HCT116 (cell line): ENCODE measurements around the gene DBX1. TPM values are rescaled to one million over a fixed set of nuclear protein-coding genes. Genes with fewer than 3 reads are reported as not detected.

Experiments
- ATAC-seq: fragments of 200-7000 bp; cut with Tn5 transposase; 2 replicates; pipeline ENCODE4 v1.9.1; 2020; ENCODE audit warnings: mild to moderate bottlenecking, moderate library complexity
- BruUV-seq: library from RNA; stranded (reverse); fragments of 400-500 nt; replicated peaks from 2 replicates; lab custom pipeline; 2021; lab: Mats Ljungman, UMichigan
- CTCF ChIA-PET: fragments of 300-600 bp; sonication (Branson Sonifier 250); formaldehyde crosslinking; loops from one replicate; lab custom pipeline; 2021; ENCODE audit warnings: antibody characterized with exemption; lab: Charles Lee
- POLR2A ChIA-PET: fragments of 300-600, 350-600 bp; sonication (Branson Sonifier 250); formaldehyde crosslinking; loops from one replicate; lab custom pipeline; 2021; ENCODE audit warnings: antibody characterized with exemption; lab: Charles Lee
- RAD21 ChIA-PET, 2 experiments: fragments of 300-600 bp; sonication (Branson Sonifier 250); formaldehyde crosslinking; loops; one replicate each; lab custom pipeline; 2023; ENCODE audit warnings: low total read pairs in 2 of 2; ENCODE audit not compliant: uncharacterized antibody in 2 of 2, unreplicated experiment in 2 of 2, low non-redundant PET in 1 of 2; lab: Charles Lee
- DNase-seq: peaks from one replicate; pipeline ENCODE4 v3.0.0-alpha.2; 2010; ENCODE audit warnings: low read depth, low spot score
- H2AFZ ChIP-seq: fragments of 200-600 bp; shearing (Covaris generic), sonication (generic); 2 replicates; pipeline ENCODE4 v1.6.1; 2017; ENCODE audit warnings: low read depth, mixed run types, mixed read lengths, antibody characterized with exemption, low read length; ENCODE audit not compliant: poor library complexity, severe bottlenecking
- H3K27ac ChIP-seq: 2 replicates; pipeline ENCODE4 v1.5.1; 2012; ENCODE audit warnings: low read depth, low read length
- H3K27me3 ChIP-seq: fragments of 200-600 bp; sonication (generic); 2 replicates; pipeline ENCODE4 v1.6.1; 2016; ENCODE audit warnings: mixed run types, low read length, mixed read lengths; ENCODE audit not compliant: insufficient read depth
- H3K36me3 ChIP-seq, 2 experiments: fragments of 200-500 bp in 1 of 2; fragments of 200-600 bp in 1 of 2; sonication (Bioruptor generic) in 1 of 2; sonication (generic) in 1 of 2; 2 replicates each; pipeline versions ENCODE4 v1.5.1 to v1.6.1; 2014 to 2016; ENCODE audit warnings: low read length in 2 of 2, inconsistent platforms in 1 of 2, mixed read lengths in 1 of 2, mixed run types in 1 of 2; ENCODE audit not compliant: insufficient read depth in 2 of 2, control insufficient read depth in 1 of 2
- H3K4me1 ChIP-seq, 2 experiments: fragments of 200-600 bp in 1 of 2; sonication (generic) in 1 of 2; 2 replicates each; pipeline versions ENCODE4 v1.5.1 to v1.6.1; 2012 to 2017; ENCODE audit warnings: low read length in 2 of 2, inconsistent platforms in 1 of 2, mild to moderate bottlenecking in 1 of 2, mixed read lengths in 1 of 2, mixed run types in 1 of 2, moderate library complexity in 1 of 2; ENCODE audit not compliant: insufficient read depth in 2 of 2, control insufficient read depth in 1 of 2
- H3K4me2 ChIP-seq: fragments of 200-600 bp; sonication (generic); 2 replicates; pipeline ENCODE4 v1.6.1; 2017; ENCODE audit warnings: mixed run types, low read length, mixed read lengths
- H3K4me3 ChIP-seq, 2 experiments: fragments of 200-600 bp in 1 of 2; sonication (generic) in 1 of 2; replicated peaks in 1 of 2; 2 replicates each; pipeline ENCODE4 v1.5.1; 2011 to 2016; ENCODE audit warnings: low read length in 2 of 2, control low read depth in 1 of 2, low read depth in 1 of 2, mild to moderate bottlenecking in 1 of 2, mixed read lengths in 1 of 2, mixed run types in 1 of 2
- H3K79me2 ChIP-seq: fragments of 200-600 bp; sonication (generic); 2 replicates; pipeline ENCODE4 v1.6.1; 2017; ENCODE audit warnings: mild to moderate bottlenecking, mixed run types, low read length, moderate library complexity, mixed read lengths; ENCODE audit not compliant: insufficient read depth
- H3K9ac ChIP-seq: fragments of 200-600 bp; sonication (generic); 2 replicates; pipeline ENCODE4 v1.6.1; 2016; ENCODE audit warnings: low read length, mixed read lengths
- H3K9me2 ChIP-seq: fragments of 200-600 bp; sonication (generic), shearing (Covaris generic); 2 replicates; pipeline ENCODE4 v1.6.1; 2017; ENCODE audit warnings: mixed run types, mild to moderate bottlenecking, moderate library complexity; ENCODE audit not compliant: insufficient read depth
- H3K9me3 ChIP-seq, 2 experiments: fragments of 200-500 bp in 1 of 2; fragments of 200-600 bp in 1 of 2; sonication (Bioruptor generic) in 1 of 2; sonication (generic) in 1 of 2; 2 replicates each; pipeline ENCODE4 v1.6.1; 2014 to 2017; ENCODE audit warnings: low read length in 2 of 2, mixed read lengths in 2 of 2, inconsistent platforms in 1 of 2, low read depth in 1 of 2, mild to moderate bottlenecking in 1 of 2, mixed run types in 1 of 2, moderate library complexity in 1 of 2; ENCODE audit not compliant: control insufficient read depth in 1 of 2, insufficient read depth in 1 of 2
- H4K20me1 ChIP-seq: fragments of 200-600 bp; sonication (generic), shearing (Covaris generic); 2 replicates; pipeline ENCODE4 v1.6.1; 2017; ENCODE audit warnings: mixed run types, mild to moderate bottlenecking, moderate library complexity; ENCODE audit not compliant: insufficient read depth
- CBX3 ChIP-seq: IDR thresholded peaks from 2 replicates; pipeline ENCODE4 v1.6.1; 2012; ENCODE audit warnings: low read depth
- CEBPB ChIP-seq: IDR thresholded peaks from 2 replicates; pipeline ENCODE4 v1.6.1; 2012; ENCODE audit warnings: low read depth
- EGR1 ChIP-seq: IDR thresholded peaks from 2 replicates; pipeline ENCODE4 v1.6.1; 2012; ENCODE audit warnings: low read depth
- EZH2 ChIP-seq: fragments of 200-600 bp; sonication (generic); IDR thresholded peaks from 2 replicates; pipeline ENCODE4 v1.6.1; 2017; ENCODE audit warnings: antibody characterized with exemption, mixed run types
- EZH2phosphoT487 ChIP-seq: fragments of 200-600 bp; IDR thresholded peaks from 2 replicates; pipeline ENCODE4 v1.6.1; 2018; ENCODE audit warnings: antibody characterized with exemption, borderline replicate concordance
- FOSL1 ChIP-seq: IDR thresholded peaks from 2 replicates; pipeline ENCODE4 v1.6.1; 2012; ENCODE audit warnings: low read depth
- JUND ChIP-seq: IDR thresholded peaks from 2 replicates; pipeline ENCODE4 v1.6.1; 2012
- POLR2A ChIP-seq: IDR thresholded peaks from 2 replicates; pipeline ENCODE4 v1.7.0; 2011; ENCODE audit warnings: borderline replicate concordance; ENCODE audit not compliant: insufficient read depth, insufficient read length; ENCODE audit errors: extremely low read depth
- RAD21 ChIP-seq: IDR thresholded peaks from 2 replicates; pipeline ENCODE4 v1.6.1; 2012; ENCODE audit warnings: low read depth, mild to moderate bottlenecking
- SP1 ChIP-seq: IDR thresholded peaks from 2 replicates; pipeline ENCODE4 v1.6.1; 2012; ENCODE audit warnings: low read depth
- SRF ChIP-seq: IDR thresholded peaks from 2 replicates; pipeline ENCODE4 v1.6.1; 2012; ENCODE audit warnings: low read depth
- TCF7L2 ChIP-seq: IDR thresholded peaks from 2 replicates; pipeline ENCODE4 v1.7.0; 2011; ENCODE audit warnings: borderline replicate concordance, inconsistent platforms; ENCODE audit not compliant: insufficient read depth, insufficient read length; ENCODE audit errors: extremely low read depth
- YY1 ChIP-seq: IDR thresholded peaks from 2 replicates; pipeline ENCODE4 v1.6.1; 2011; ENCODE audit warnings: low read length, low read depth, moderate library complexity, mild to moderate bottlenecking; ENCODE audit not compliant: insufficient replicate concordance; ENCODE audit errors: extremely low read depth
- ZFX ChIP-seq: fragments of 450-650 bp; IDR thresholded peaks from 2 replicates; pipeline ENCODE4 v1.6.1; 2017
- intact Hi-C: fragments of 100-400 bp; cut with micrococcal nuclease; formaldehyde crosslinking; loops from 2 replicates; pipeline ENCODE4 v1.10.0; 2022
- total RNA-seq: library from RNA; stranded (reverse); gene quantifications from one replicate; pipeline ENCODE4 v1.2.1, GENCODE V29; 2021; ENCODE audit not compliant: unreplicated experiment
- TF ChIP-seq, protein P1 (sequence below): IDR thresholded peaks from 2 replicates; pipeline ENCODE4 v1.6.1; 2012; ENCODE audit warnings: low read depth
- TF ChIP-seq, protein P2 (sequence below), 3 experiments: fragments of 200-600 bp in 1 of 3; sonication (generic) in 1 of 3; IDR thresholded peaks in 2 of 3; conservative IDR thresholded peaks in 1 of 3; 2 replicates each; pipeline ENCODE4 v1.5.1; 2012 to 2017; ENCODE audit warnings: low read depth in 2 of 3, low read length in 2 of 3, antibody characterized with exemption in 1 of 3, borderline replicate concordance in 1 of 3, control low read depth in 1 of 3, mild to moderate bottlenecking in 1 of 3, mixed read lengths in 1 of 3, mixed run types in 1 of 3, moderate library complexity in 1 of 3; ENCODE audit not compliant: insufficient read depth in 1 of 3
- TF ChIP-seq, protein P3 (sequence below): IDR thresholded peaks from 2 replicates; pipeline ENCODE4 v1.6.1; 2012
- TF ChIP-seq, protein P4 (sequence below): IDR thresholded peaks from 2 replicates; pipeline ENCODE4 v1.6.1; 2012

Gene DBX1
- total RNA-seq, 1 experiment from 2014 or later, result not detected

DNA sequence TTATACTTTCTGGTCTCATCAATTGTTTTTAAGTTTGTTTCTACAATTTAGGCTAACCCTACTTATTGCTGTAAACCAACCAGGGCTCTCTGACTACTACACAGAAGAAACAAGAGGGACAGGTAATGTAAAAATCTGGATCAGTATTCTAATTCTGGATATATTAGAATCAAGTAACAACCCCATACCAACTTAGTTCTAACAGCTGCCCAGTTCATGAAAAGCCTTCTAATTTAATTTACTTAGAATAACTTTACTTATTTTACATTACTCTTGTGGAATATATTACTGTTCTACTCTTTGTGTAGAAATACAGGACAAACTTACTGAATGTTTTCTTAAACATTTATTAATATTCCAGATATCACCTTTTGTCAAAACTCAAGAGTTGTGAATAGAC, 45.5 kb upstream of the DBX1 start:
- no peaks in the 10 kb centered on the region for H3K79me2 ChIP-seq
- H3K9ac ChIP-seq, result no peak overlapping the region
- POLR2A ChIA-PET, result no interaction called here
- H3K27ac ChIP-seq, result no peak overlapping the region
- no peak for TF ChIP-seq ZFX
- TF ChIP-seq, protein P1, sequence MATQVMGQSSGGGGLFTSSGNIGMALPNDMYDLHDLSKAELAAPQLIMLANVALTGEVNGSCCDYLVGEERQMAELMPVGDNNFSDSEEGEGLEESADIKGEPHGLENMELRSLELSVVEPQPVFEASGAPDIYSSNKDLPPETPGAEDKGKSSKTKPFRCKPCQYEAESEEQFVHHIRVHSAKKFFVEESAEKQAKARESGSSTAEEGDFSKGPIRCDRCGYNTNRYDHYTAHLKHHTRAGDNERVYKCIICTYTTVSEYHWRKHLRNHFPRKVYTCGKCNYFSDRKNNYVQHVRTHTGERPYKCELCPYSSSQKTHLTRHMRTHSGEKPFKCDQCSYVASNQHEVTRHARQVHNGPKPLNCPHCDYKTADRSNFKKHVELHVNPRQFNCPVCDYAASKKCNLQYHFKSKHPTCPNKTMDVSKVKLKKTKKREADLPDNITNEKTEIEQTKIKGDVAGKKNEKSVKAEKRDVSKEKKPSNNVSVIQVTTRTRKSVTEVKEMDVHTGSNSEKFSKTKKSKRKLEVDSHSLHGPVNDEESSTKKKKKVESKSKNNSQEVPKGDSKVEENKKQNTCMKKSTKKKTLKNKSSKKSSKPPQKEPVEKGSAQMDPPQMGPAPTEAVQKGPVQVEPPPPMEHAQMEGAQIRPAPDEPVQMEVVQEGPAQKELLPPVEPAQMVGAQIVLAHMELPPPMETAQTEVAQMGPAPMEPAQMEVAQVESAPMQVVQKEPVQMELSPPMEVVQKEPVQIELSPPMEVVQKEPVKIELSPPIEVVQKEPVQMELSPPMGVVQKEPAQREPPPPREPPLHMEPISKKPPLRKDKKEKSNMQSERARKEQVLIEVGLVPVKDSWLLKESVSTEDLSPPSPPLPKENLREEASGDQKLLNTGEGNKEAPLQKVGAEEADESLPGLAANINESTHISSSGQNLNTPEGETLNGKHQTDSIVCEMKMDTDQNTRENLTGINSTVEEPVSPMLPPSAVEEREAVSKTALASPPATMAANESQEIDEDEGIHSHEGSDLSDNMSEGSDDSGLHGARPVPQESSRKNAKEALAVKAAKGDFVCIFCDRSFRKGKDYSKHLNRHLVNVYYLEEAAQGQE, result no peak
- TF ChIP-seq EGR1, result no peak
- no peak for TF ChIP-seq EZH2phosphoT487
- TF ChIP-seq, protein P2, sequence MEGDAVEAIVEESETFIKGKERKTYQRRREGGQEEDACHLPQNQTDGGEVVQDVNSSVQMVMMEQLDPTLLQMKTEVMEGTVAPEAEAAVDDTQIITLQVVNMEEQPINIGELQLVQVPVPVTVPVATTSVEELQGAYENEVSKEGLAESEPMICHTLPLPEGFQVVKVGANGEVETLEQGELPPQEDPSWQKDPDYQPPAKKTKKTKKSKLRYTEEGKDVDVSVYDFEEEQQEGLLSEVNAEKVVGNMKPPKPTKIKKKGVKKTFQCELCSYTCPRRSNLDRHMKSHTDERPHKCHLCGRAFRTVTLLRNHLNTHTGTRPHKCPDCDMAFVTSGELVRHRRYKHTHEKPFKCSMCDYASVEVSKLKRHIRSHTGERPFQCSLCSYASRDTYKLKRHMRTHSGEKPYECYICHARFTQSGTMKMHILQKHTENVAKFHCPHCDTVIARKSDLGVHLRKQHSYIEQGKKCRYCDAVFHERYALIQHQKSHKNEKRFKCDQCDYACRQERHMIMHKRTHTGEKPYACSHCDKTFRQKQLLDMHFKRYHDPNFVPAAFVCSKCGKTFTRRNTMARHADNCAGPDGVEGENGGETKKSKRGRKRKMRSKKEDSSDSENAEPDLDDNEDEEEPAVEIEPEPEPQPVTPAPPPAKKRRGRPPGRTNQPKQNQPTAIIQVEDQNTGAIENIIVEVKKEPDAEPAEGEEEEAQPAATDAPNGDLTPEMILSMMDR (IDR thresholded peaks at IDR 0.05 in 2 of 3, conservative IDR thresholded peaks at IDR 0.05 in 1 of 3; ENCODE audit: borderline replicate concordance in 1 of 3, insufficient read depth in 1 of 3, low read depth in 2 of 3, low read length in 2 of 3), result no peak
- TF ChIP-seq SP1, result no peak
- TF ChIP-seq, protein P3, sequence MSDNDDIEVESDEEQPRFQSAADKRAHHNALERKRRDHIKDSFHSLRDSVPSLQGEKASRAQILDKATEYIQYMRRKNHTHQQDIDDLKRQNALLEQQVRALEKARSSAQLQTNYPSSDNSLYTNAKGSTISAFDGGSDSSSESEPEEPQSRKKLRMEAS, result no peak
- TF ChIP-seq YY1, result no peak
- no peak for TF ChIP-seq EZH2
- no peak for TF ChIP-seq RAD21
- TF ChIP-seq, protein P4, sequence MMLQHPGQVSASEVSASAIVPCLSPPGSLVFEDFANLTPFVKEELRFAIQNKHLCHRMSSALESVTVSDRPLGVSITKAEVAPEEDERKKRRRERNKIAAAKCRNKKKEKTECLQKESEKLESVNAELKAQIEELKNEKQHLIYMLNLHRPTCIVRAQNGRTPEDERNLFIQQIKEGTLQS, result no peak
- TF ChIP-seq SRF, result no peak
- no peak for TF ChIP-seq TCF7L2
- no peak for TF ChIP-seq CEBPB
- TF ChIP-seq JUND, result no peak
- no peak for TF ChIP-seq FOSL1
- no peak for TF ChIP-seq POLR2A
- no peak for TF ChIP-seq CBX3
- no TSS peak for BruUV-seq
- H3K9me3 ChIP-seq, result no peaks in the 10 kb centered on the region
- ATAC-seq (no peak), DNase-seq (no peak)
- intact Hi-C loops, result no loop called here
- peaks cover 20% of the 10 kb centered on the region for H3K27me3 ChIP-seq
- no peaks in the 10 kb centered on the region for H3K36me3 ChIP-seq
- H3K4me1 ChIP-seq, result no peaks in the 10 kb centered on the region
- H3K4me3 ChIP-seq, result no peak overlapping the region
- CTCF ChIA-PET, result no interaction called here
- no peak overlapping the region for H2AFZ ChIP-seq
- no peaks in the 10 kb centered on the region for H3K9me2 ChIP-seq
- H4K20me1 ChIP-seq, result no peaks in the 10 kb centered on the region
- no peak overlapping the region for H3K4me2 ChIP-seq
- RAD21 ChIA-PET, result no interaction called here
